ENCODE results near the gene ATXN7L1.

The ATXN7L1 gene

DNA sequence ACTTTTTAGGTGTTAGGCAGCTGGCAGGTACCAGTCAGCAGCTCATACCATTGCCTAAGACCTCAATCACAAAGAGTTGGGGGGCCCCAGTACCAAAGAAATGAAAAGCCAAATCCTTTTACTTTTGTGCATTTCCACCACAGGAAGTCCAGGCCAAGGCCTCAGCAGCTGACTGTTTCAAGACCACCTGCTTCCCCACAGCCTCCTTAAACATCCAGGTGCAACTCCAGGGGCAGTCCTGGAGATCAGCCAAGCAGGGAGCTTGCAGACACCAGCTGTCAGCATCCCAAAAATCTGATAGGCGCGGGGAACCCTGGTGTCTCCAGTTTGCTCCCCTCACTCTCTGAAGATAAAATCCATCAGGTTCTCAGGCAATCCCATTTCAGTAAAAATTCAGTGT, 203.6 kb downstream of the ATXN7L1 start:
- H3K27ac ChIP-seq (ENCODE audit: extremely low read depth, low read depth, low read length): no peak overlapping the region
- TF ChIP-seq EGR2 (tag by site-specific recombination; IDR thresholded peaks at IDR 0.05; ENCODE audit: low read depth): no peak
- TF ChIP-seq, protein P1, sequence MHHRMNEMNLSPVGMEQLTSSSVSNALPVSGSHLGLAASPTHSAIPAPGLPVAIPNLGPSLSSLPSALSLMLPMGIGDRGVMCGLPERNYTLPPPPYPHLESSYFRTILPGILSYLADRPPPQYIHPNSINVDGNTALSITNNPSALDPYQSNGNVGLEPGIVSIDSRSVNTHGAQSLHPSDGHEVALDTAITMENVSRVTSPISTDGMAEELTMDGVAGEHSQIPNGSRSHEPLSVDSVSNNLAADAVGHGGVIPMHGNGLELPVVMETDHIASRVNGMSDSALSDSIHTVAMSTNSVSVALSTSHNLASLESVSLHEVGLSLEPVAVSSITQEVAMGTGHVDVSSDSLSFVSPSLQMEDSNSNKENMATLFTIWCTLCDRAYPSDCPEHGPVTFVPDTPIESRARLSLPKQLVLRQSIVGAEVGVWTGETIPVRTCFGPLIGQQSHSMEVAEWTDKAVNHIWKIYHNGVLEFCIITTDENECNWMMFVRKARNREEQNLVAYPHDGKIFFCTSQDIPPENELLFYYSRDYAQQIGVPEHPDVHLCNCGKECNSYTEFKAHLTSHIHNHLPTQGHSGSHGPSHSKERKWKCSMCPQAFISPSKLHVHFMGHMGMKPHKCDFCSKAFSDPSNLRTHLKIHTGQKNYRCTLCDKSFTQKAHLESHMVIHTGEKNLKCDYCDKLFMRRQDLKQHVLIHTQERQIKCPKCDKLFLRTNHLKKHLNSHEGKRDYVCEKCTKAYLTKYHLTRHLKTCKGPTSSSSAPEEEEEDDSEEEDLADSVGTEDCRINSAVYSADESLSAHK (tag by site-specific recombination; IDR thresholded peaks at IDR 0.05): peak; percentile 83
- H3K9me3 ChIP-seq (ENCODE audit: control insufficient read depth, insufficient read depth, low read depth, low read length): no peaks in the 10 kb centered on the region
- no peak overlapping the region for H3K4me3 ChIP-seq (ENCODE audit: low read depth, low read length)
- no peaks in the 10 kb centered on the region for H3K36me3 ChIP-seq (ENCODE audit: control insufficient read depth in 2 of 2, insufficient read depth in 1 of 2, low read length in 2 of 2)
- ChIA-PET POLR2A (no interaction called here), CTCF (interaction anchor here (1.2 to 1.3 kb wide), 2 partner anchors 16 to 88 kb away, joined by 3 to 10 read pairs; no protein-coding TSS in a partner anchor)
- H3K4me1 ChIP-seq (ENCODE audit: control insufficient read depth, insufficient read depth, low read length): peaks cover 2% of the 10 kb centered on the region; the same call in 1 of the 2 replicates

- POLR2A ChIA-PET: no interaction called here
- Histone ChIP-seq H3K4me1 (ENCODE audit: control insufficient read depth, insufficient read depth, low read length) (peaks cover 8% of the 10 kb centered on the region), H3K9me3 (ENCODE audit: control insufficient read depth, insufficient read depth, low read depth, low read length) (no peaks in the 10 kb centered on the region), H3K36me3 (ENCODE audit: control insufficient read depth in 2 of 2, insufficient read depth in 1 of 2, low read length in 2 of 2) (no peaks in the 10 kb centered on the region), H3K4me3 (ENCODE audit: low read depth, low read length) (no peak overlapping the region), H3K27ac (ENCODE audit: extremely low read depth, low read depth, low read length) (no peak overlapping the region)
- no peak for TF ChIP-seq GLI4 (tag by site-specific recombination; IDR thresholded peaks at IDR 0.05)
- no peak for TF ChIP-seq ZNF404 (tag by site-specific recombination; IDR thresholded peaks at IDR 0.05)
- no peak for TF ChIP-seq ZNF138 (tag by site-specific recombination; IDR thresholded peaks at IDR 0.05; ENCODE audit: borderline replicate concordance)
- no peak for TF ChIP-seq ZNF391 (tag by site-specific recombination; IDR thresholded peaks at IDR 0.05; ENCODE audit: borderline replicate concordance, low read depth)
- TF ChIP-seq FEZF1 (tag by site-specific recombination; IDR thresholded peaks at IDR 0.05): no peak
- TF ChIP-seq, protein P1 (tag by site-specific recombination; IDR thresholded peaks at IDR 0.05): no peak
- no peak for TF ChIP-seq ZNF423 (tag by site-specific recombination; IDR thresholded peaks at IDR 0.05)
- TF ChIP-seq SCRT1 (tag by site-specific recombination; IDR thresholded peaks at IDR 0.05; ENCODE audit: borderline replicate concordance): peak; percentile 90
- no peak for TF ChIP-seq ZNF146 (tag by site-specific recombination; IDR thresholded peaks at IDR 0.05)
- TF ChIP-seq ZNF777 (tag by site-specific recombination; IDR thresholded peaks at IDR 0.05; ENCODE audit: borderline replicate concordance): no peak
- TF ChIP-seq SCRT2 (tag by site-specific recombination; IDR thresholded peaks at IDR 0.05): peak; percentile 72
- TF ChIP-seq ZSCAN18 (tag by site-specific recombination; IDR thresholded peaks at IDR 0.05): no peak
- CTCF ChIA-PET: interaction anchor here (0.6 to 1.8 kb wide), 4 partner anchors 9 to 488 kb away, joined by 3 to 14 read pairs (median 4); no protein-coding TSS in a partner anchor
Observed at GRCh38 chr7:105666324-105666723, 210.1 kb downstream of the ATXN7L1 start.

DNA sequence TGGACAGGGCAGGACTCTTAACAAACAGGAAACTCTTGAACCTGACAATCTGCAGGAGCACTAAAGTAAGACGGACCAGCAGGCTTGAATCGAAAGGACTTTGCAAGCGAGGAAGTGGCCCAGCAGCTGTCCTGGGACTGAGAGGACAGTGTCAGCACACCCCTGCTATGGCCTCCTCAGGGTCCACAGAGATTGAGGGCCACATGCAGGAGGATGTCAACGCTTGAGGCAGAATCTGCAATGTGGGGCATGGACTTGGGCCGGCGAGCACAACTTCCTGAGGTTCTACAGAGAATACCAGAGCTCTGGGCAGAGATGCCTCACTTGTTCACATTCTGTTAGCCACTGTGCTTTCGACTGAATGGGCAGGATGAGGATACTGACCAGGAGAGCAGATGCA, 210.7 kb downstream of the ATXN7L1 start:
- no peaks in the 10 kb centered on the region for H3K9me3 ChIP-seq (ENCODE audit: control insufficient read depth, insufficient read depth, low read depth, low read length)
- ChIA-PET CTCF (interaction anchor here (0.7 to 1.8 kb wide), 3 partner anchors 8 to 488 kb away, joined by 3 to 14 read pairs (median 6); no protein-coding TSS in a partner anchor), POLR2A (no interaction called here)
- TF ChIP-seq ZNF510 (tag by site-specific recombination; IDR thresholded peaks at IDR 0.05; ENCODE audit: insufficient replicate concordance): no peak
- no peak for TF ChIP-seq ZNF23 (tag by site-specific recombination; IDR thresholded peaks at IDR 0.05; ENCODE audit: borderline replicate concordance)
- no peak for TF ChIP-seq ZNF768 (tag by site-specific recombination; IDR thresholded peaks at IDR 0.05)
- TF ChIP-seq ZNF214 (tag by site-specific recombination; IDR thresholded peaks at IDR 0.05; ENCODE audit: borderline replicate concordance): no peak
- TF ChIP-seq, protein P2, sequence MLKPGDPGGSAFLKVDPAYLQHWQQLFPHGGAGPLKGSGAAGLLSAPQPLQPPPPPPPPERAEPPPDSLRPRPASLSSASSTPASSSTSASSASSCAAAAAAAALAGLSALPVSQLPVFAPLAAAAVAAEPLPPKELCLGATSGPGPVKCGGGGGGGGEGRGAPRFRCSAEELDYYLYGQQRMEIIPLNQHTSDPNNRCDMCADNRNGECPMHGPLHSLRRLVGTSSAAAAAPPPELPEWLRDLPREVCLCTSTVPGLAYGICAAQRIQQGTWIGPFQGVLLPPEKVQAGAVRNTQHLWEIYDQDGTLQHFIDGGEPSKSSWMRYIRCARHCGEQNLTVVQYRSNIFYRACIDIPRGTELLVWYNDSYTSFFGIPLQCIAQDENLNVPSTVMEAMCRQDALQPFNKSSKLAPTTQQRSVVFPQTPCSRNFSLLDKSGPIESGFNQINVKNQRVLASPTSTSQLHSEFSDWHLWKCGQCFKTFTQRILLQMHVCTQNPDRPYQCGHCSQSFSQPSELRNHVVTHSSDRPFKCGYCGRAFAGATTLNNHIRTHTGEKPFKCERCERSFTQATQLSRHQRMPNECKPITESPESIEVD (tag by site-specific recombination; IDR thresholded peaks at IDR 0.05): no peak
- no peak for TF ChIP-seq ZNF561 (tag by site-specific recombination; IDR thresholded peaks at IDR 0.05; ENCODE audit: borderline replicate concordance)
- no peak for TF ChIP-seq ZSCAN16 (tag by site-specific recombination; IDR thresholded peaks at IDR 0.05)
- TF ChIP-seq ZNF140 (tag by site-specific recombination; IDR thresholded peaks at IDR 0.05): no peak
- H3K4me3 ChIP-seq (ENCODE audit: low read depth, low read length): no peak overlapping the region
- H3K4me1 ChIP-seq (ENCODE audit: control insufficient read depth, insufficient read depth, low read length): peaks cover 8% of the 10 kb centered on the region
- H3K27ac ChIP-seq (ENCODE audit: extremely low read depth, low read depth, low read length): no peak overlapping the region
- no peaks in the 10 kb centered on the region for H3K36me3 ChIP-seq (ENCODE audit: control insufficient read depth in 2 of 2, insufficient read depth in 1 of 2, low read length in 2 of 2)

Measured in HEK293 (cell line).